Neural cell (in vitro differentiated cells): ENCODE results near the gene AQP10.

Experiments
- EP300 ChIP-seq: fragments of 450-650 bp; conservative IDR thresholded peaks from 2 replicates; pipeline ENCODE4 v1.6.1; 2014; ENCODE audit warnings: antibody characterized with exemption, mild to moderate bottlenecking, moderate library complexity; ENCODE audit not compliant: poor library complexity, severe bottlenecking
- EZH2 ChIP-seq: fragments of 200-600, 300-800 bp; shearing (Covaris generic), sonication (generic); IDR thresholded peaks from 2 replicates; pipeline ENCODE4 v1.6.1; 2014; ENCODE audit warnings: antibody characterized with exemption, low read length, borderline replicate concordance, mild to moderate bottlenecking; ENCODE audit not compliant: insufficient read depth, poor library complexity, severe bottlenecking
- MXI1 ChIP-seq: fragments of 450-650 bp; conservative IDR thresholded peaks from 2 replicates; pipeline ENCODE4 v1.6.1; 2014; ENCODE audit warnings: antibody characterized with exemption, mild to moderate bottlenecking; ENCODE audit not compliant: poor library complexity, severe bottlenecking
- POLR2AphosphoS5 ChIP-seq: IDR thresholded peaks from 2 replicates; pipeline ENCODE4 v1.6.1; 2012
- RAD21 ChIP-seq: fragments of 450-650 bp; conservative IDR thresholded peaks from 2 replicates; pipeline ENCODE4 v1.6.1; 2014; ENCODE audit warnings: antibody characterized with exemption, mild to moderate bottlenecking, moderate library complexity
- SMC3 ChIP-seq: fragments of 450-650 bp; conservative IDR thresholded peaks from 2 replicates; pipeline ENCODE4 v1.6.1; 2014; ENCODE audit warnings: antibody characterized with exemption, mild to moderate bottlenecking, moderate library complexity; ENCODE audit not compliant: poor library complexity
- TAF1 ChIP-seq: IDR thresholded peaks from 2 replicates; pipeline ENCODE4 v1.6.1; 2012; ENCODE audit warnings: low read depth
- TF ChIP-seq, protein P1 (sequence below): fragments of 450-650 bp; IDR thresholded peaks from 2 replicates; pipeline ENCODE4 v1.5.1; 2014; ENCODE audit warnings: antibody characterized with exemption, mild to moderate bottlenecking, moderate library complexity; ENCODE audit not compliant: poor library complexity, severe bottlenecking
- TF ChIP-seq, protein P2 (sequence below): IDR thresholded peaks from 2 replicates; pipeline ENCODE4 v1.6.1; 2012; ENCODE audit warnings: borderline replicate concordance

DNA sequence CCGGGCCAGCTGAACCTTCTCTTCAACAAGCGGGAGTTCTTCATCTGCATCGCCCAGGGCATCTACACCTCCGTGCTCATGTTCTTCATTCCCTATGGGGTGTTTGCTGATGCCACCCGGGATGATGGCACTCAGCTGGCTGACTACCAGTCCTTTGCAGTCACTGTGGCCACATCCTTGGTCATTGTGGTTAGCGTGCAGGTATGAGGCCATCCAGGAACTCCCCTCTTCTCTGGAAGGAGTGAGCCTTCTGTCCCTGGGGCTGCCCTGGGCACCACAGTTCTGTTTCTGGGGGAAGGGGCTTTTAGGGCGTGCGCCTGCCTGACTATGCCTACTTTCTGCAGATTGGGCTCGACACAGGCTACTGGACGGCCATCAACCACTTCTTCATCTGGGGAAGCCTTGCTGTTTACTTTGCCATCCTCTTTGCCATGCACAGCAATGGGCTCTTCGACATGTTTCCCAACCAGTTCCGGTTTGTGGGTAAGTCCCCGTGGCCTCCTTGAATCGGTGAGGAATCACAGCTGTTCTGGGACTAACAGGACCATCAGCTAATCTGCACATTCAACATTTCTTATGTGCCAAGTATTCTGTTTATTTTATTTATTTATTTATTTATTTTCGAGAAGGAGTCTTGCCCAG, 25.5 kb downstream of the AQP10 start:
- TF ChIP-seq, protein P1, sequence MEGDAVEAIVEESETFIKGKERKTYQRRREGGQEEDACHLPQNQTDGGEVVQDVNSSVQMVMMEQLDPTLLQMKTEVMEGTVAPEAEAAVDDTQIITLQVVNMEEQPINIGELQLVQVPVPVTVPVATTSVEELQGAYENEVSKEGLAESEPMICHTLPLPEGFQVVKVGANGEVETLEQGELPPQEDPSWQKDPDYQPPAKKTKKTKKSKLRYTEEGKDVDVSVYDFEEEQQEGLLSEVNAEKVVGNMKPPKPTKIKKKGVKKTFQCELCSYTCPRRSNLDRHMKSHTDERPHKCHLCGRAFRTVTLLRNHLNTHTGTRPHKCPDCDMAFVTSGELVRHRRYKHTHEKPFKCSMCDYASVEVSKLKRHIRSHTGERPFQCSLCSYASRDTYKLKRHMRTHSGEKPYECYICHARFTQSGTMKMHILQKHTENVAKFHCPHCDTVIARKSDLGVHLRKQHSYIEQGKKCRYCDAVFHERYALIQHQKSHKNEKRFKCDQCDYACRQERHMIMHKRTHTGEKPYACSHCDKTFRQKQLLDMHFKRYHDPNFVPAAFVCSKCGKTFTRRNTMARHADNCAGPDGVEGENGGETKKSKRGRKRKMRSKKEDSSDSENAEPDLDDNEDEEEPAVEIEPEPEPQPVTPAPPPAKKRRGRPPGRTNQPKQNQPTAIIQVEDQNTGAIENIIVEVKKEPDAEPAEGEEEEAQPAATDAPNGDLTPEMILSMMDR: no peak
- TF ChIP-seq RAD21 (no peak), EP300 (no peak), SMC3 (no peak), EZH2 (no peak), POLR2AphosphoS5 (no peak), MXI1 (no peak), TAF1 (no peak)
- TF ChIP-seq, protein P2, sequence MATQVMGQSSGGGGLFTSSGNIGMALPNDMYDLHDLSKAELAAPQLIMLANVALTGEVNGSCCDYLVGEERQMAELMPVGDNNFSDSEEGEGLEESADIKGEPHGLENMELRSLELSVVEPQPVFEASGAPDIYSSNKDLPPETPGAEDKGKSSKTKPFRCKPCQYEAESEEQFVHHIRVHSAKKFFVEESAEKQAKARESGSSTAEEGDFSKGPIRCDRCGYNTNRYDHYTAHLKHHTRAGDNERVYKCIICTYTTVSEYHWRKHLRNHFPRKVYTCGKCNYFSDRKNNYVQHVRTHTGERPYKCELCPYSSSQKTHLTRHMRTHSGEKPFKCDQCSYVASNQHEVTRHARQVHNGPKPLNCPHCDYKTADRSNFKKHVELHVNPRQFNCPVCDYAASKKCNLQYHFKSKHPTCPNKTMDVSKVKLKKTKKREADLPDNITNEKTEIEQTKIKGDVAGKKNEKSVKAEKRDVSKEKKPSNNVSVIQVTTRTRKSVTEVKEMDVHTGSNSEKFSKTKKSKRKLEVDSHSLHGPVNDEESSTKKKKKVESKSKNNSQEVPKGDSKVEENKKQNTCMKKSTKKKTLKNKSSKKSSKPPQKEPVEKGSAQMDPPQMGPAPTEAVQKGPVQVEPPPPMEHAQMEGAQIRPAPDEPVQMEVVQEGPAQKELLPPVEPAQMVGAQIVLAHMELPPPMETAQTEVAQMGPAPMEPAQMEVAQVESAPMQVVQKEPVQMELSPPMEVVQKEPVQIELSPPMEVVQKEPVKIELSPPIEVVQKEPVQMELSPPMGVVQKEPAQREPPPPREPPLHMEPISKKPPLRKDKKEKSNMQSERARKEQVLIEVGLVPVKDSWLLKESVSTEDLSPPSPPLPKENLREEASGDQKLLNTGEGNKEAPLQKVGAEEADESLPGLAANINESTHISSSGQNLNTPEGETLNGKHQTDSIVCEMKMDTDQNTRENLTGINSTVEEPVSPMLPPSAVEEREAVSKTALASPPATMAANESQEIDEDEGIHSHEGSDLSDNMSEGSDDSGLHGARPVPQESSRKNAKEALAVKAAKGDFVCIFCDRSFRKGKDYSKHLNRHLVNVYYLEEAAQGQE: no peak
